ENCODE measurements around the gene EMC6. TPM values are rescaled to one million over a fixed set of nuclear protein-coding genes. Genes with fewer than 3 reads are reported as not detected.

EMC6 gene
- total RNA-seq, result 12.6 and 16.4 TPM in 2 replicates

GRCh38 chr17:3668279-3669084 lies at the start of gene EMC6, which contains the start of gene TAX1BP3:
Gene EMC6 (plus strand): TSS chr17:3668812. CDS start chr17:3669147, 335 bp downstream.
Gene TAX1BP3 (minus strand): TSS chr17:3668578. CDS start chr17:3668526, 52 bp downstream.
- peak within 1 kb of the TSS; percentile 97 for H3K4me3 ChIP-seq (ENCODE audit: low read depth, low read length)
- TF ChIP-seq CTCF (IDR thresholded peaks at IDR 0.05; ENCODE audit: insufficient read depth, low read depth, low read length), result no peak
- peak; percentile 98 for DNase-seq (ENCODE audit: low read depth)

- no peak overlapping the region for H3K4me3 ChIP-seq (ENCODE audit: low read depth, low read length)
- no peak for DNase-seq (ENCODE audit: low read depth)
- TF ChIP-seq CTCF (IDR thresholded peaks at IDR 0.05; ENCODE audit: insufficient read depth, low read depth, low read length), result no peak
Measured at GRCh38 chr17:3621146-3621720, 47.4 kb upstream of the EMC6 start.

- H3K4me3 ChIP-seq (ENCODE audit: low read depth, low read length), result no peak overlapping the region
- no peak for DNase-seq (ENCODE audit: low read depth)
- TF ChIP-seq CTCF (IDR thresholded peaks at IDR 0.05; ENCODE audit: insufficient read depth, low read depth, low read length), result no peak
Measured at GRCh38 chr17:3622977-3623594, 45.5 kb upstream of the EMC6 start.

GRCh38 chr17:3626831-3627768 lies 41.5 kb upstream of the EMC6 start:
- H3K4me3 ChIP-seq (ENCODE audit: low read depth, low read length), result no peak overlapping the region
- TF ChIP-seq CTCF (IDR thresholded peaks at IDR 0.05; ENCODE audit: insufficient read depth, low read depth, low read length), result no peak
- no peak for DNase-seq (ENCODE audit: low read depth)

- H3K4me3 ChIP-seq (ENCODE audit: low read depth, low read length), result no peak overlapping the region
- TF ChIP-seq CTCF (IDR thresholded peaks at IDR 0.05; ENCODE audit: insufficient read depth, low read depth, low read length), result no peak
- DNase-seq (ENCODE audit: low read depth), result no peak
Measured at GRCh38 chr17:3627769-3628167, 40.8 kb upstream of the EMC6 start.

GRCh38 chr17:3630781-3631180 lies 37.8 kb upstream of the EMC6 start:
- no peak overlapping the region for H3K4me3 ChIP-seq (ENCODE audit: low read depth, low read length)
- TF ChIP-seq CTCF (IDR thresholded peaks at IDR 0.05; ENCODE audit: insufficient read depth, low read depth, low read length), result no peak

More at GRCh38 chr17:3630781-3631180, 37.8 kb upstream of the EMC6 start:
- DNase-seq (ENCODE audit: low read depth), result no peak

All from fibroblast of villous mesenchyme (primary cell).